Stimulated activated CD4-positive, alpha-beta T cell treated with anti-CD3 and anti-CD28 coated beads, Interleukin-2, amount 100 ng/mL, for 48 hours (primary cell): ENCODE results near the gene NPAS3.
"Not testable (repeated sequence)": the region's sequence is repeated elsewhere in the genome, so short reads cannot be mapped to it uniquely, and the experiment has no call there.

Source experiments
- DNase-seq, 2 donors: peaks; one replicate each; pipeline ENCODE4 v3.0.0-alpha.2; 2020

NPAS3 gene

DNA sequence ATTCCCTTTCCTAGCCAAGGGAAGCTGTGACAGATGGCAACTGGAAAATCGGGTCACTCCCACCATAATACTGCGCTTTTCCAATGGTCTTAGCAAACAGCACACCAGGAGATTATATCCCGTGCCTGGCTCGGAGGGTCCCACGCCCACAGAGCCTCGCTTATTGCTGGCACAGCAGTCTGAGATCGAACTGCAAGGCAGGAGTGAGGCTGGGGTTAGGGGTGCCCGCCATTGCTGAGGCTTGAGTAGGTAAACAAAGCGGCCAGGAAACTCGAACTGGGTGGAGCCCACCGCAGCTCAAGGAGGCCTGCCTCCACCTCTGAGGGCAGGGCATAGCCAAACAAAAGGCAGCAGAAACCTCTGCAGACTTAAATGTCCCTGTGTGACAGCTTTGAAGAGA lies 149.6 kb downstream of the NPAS3 start:
- DNase-seq: not testable (repeated sequence)

DNA sequence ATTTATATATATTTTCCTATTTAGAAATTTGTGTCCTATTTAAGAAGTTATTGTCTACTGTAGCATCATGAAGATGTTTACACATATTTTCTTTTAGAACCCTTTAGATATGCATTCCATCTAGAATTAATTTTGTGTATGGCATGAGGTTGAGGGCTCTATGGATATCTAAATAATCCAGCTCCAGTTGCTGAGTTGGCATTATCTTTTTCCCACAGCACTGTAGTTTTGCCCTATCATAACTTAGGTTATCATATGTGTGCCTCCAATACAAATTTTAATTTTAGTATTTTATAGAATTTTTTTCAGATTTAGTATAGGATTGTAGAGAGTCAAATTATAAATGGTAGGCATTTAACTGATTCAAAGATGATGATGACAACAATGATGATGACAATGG lies 159.3 kb downstream of the NPAS3 start:
- no peak for DNase-seq

DNA sequence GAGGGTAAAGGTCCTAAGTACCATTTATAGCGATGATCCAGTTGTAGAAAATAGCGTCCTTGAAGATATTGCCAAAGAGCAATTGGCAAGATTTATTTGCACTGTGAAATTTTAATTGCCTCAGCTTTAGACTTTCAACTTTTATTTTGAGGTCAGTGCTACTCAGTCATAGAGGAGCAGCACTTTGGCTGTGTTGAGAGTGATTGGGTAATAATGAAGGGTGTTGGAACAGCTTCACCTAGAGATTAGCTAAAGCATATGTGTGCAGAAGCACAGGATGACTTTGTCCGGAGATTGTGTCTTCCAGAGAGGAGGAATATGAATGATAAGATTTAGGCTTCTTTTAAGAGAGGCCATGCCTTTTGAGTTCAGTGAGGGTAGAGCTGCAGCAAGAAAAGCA lies 164.8 kb downstream of the NPAS3 start:
- no peak for DNase-seq

DNA sequence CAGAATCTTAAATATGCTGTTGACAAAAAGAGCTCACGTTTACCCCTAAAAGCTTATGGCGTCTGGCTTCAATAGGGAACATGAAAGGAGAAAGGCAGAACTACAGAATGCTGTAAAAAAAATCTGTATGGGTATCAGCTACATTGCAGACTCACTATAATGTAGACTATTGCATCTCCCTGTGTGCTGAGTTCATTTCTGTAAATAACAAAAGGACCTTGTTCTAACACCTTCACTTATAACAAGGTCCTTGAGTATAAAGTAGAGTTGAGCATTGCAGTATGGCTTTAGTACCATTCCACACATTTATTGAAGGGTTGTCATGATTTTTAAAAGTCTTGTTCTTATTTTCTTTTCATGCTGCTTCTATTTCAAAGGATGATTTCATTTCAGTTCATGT lies 165.3 kb downstream of the NPAS3 start:
- no peak for DNase-seq

DNA sequence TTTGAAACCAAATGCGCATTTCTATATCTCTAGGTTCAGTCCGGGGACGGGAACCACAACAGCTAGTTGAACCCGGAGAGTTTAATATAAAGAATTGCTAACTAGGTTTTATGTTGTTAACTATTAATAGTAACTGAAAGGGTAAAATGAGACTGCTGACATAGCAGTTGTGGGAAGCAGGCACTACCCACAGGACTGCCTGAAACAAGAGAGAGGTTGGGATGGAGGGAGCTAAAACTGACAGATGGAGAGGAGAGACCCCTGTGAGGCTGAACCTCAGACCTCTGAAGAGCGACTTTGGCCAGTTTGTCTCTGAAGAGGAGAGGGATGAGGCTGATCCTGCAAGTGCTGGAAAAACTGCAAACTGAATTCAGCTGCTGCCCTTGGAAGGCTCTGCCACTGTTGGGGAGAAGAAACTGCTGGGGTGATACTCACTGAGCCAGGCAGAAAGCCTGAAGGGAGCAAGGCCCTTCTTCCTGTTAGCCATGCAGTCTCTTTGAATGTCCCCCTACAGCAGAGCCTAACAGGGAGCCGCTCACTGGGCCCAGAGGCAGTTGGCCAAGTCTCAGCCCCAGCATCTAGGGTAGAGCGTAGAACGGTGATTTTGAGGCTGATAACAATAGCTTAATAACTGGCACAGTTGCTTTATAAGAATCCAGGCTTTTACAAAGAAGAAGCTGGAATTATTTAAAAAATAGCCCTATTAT lies 172.2 kb downstream of the NPAS3 start:
- no peak for DNase-seq

DNA sequence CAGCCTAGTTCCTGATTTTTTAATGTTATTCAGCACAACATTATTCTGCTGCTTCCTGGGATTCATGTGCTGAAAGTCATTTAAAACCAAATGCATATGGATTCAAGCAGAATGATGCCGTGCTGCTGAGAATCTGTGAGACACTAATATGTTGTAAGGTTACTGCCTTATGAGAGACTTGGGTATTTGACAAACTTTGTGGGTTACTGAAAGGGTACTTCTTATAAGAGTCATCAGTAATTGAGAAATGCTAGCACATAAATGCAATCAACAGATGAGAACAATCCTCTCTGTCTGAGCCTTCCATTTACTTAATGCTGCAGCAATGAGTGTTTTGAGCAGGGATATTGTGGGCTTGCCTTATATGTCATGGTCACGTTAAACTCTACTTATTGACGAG lies 175.7 kb downstream of the NPAS3 start:
- no peak for DNase-seq

DNA sequence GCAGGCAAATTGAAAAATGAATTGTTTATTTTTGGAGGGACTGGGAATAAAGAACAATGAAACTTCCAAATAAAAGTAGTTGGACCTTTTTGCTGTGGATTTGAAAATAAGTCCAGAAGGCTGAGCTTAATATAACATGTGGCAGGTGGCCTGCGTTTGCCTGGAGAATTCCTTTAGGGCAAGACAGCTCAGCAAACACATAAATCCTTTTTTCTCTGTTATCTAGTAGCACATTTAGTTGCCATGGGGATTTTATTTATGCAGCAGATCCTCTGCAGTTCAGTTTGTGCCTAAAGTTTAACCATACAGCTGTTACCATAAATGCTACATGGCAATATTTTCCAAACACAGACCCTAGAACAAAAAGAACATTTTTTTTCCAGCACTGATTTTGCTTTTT lies 180.0 kb downstream of the NPAS3 start:
- no peak for DNase-seq

DNA sequence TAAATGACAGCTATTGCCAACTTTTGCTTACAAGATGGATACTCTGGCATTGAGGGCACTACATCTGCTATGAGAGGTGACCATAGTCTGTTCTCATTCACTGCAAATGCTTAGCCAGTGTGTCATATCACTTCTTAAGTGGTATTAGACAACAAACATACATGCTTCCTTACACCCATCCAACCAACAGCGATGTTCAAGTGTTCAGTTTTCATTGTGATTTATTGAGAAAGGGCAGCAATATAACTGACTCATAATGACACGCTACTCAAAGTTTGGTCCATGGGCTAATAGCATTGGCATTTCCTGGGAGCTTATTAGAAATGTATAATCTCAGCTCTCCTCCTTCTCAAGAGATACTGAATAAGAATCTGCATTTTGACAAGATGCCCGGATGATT lies 181.7 kb downstream of the NPAS3 start:
- no peak for DNase-seq

DNA sequence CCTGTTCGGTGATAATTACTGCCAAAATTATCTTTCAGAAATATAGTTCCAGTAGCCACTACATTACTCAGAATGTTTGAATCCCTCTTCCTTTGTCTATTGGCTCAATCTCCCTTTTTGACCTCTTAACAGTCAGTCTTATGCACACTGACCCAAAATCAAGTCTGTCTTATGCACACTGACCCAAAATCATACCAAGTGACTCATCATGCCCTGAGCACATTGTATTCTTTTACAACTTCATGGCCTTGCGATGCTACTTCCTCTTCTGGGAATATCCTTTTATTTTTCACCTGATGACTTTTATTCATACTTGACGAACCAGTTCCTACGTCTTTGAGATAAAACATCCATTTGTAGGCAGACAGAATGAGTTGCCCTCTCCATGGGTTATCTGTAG lies 182.3 kb downstream of the NPAS3 start:
- no peak for DNase-seq

DNA sequence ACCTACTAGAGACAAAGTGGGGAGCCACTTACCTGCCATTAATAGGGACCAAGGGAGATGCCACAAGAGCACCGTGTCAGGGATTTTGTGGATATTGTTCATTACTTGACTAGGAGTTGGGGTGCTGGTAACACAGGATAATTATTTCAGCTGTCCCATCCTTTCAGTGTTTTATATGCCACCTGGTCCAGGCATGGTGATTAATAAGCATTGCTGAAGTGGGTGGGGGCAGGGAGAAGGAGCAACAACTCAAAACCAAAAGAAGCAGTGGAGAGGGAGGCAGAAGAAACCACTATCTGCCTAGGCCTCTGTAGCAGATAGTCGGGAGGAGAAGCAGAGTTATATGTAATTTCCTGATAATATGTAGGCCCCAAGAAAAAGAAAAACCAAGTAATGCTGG lies 184.6 kb downstream of the NPAS3 start:
- no peak for DNase-seq

DNA sequence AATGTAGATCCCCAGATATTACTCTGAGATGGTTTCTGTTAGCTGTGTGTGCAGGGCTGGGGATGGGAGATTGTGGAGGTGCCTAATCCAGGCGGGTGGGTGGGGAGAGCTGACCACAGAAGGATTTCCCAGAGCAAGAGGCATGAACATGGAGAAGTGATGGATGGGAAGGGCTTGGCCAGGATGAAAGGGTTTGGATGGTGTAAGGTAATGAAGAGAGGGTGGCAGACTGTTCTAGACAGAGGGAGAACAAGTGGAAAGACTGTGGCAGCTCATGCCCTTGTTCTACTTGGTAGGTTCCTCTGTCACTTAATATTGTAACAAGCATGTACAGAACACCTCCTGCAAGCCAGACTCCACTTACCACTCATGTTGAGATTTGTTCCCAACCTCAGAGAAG lies 187.8 kb downstream of the NPAS3 start:
- DNase-seq: no peak

DNA sequence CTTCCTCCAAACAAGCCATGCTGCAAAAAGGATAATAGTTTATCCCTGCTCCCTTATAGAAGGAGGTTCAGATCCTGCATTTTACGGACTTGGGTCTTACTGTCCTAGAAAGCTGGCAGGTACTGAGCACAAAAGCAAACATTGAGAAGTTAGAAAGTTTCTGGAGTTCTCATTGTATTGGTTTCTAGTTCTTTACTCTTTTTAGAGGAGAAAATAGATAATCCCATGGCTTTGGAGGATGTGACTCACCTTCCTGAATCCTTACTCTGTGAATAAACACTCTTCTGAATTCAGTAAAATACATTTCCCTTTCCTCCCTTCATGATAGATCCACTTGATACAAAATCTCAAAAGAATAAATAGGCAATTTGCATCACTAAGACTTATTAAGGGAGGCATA lies 188.9 kb downstream of the NPAS3 start:
- no peak for DNase-seq

DNA sequence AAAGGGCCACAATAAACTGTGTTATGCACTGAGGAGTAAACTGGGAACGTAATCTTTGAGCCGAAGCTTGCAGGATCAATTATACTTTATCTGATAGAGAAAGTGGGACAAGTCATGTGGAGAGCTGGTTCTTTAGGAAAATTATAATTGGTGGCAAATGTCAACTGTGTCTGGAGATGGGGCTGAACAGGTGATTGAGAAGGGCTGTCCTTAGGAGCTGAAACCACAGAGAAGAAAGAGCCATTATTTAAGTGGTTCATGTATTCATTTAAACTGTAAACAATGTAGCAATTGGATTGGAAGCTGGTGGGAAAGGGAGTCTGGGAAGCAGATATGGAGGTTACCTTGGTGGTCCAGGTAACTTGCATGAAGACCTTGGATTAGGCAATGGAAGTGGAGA lies 193.1 kb downstream of the NPAS3 start:
- DNase-seq: no peak

DNA sequence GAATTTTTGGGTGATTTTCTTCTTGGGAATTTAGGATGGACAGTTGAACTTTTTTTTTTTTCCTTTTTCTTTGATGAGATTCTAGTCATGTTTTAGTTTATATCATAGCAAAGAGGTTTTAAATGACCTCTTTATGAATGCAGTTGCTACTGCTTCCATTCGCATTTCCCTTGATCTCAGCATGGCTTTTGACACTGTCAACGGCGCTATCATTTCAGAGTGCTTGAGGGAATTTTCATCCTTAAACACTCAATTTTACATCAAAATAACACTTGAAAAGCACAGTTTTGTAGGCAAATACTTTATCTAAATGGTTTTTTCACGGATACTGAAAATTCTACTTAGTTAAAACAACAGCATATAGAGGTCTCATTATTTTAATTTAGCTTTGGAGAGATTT lies 195.5 kb downstream of the NPAS3 start:
- no peak for DNase-seq

DNA sequence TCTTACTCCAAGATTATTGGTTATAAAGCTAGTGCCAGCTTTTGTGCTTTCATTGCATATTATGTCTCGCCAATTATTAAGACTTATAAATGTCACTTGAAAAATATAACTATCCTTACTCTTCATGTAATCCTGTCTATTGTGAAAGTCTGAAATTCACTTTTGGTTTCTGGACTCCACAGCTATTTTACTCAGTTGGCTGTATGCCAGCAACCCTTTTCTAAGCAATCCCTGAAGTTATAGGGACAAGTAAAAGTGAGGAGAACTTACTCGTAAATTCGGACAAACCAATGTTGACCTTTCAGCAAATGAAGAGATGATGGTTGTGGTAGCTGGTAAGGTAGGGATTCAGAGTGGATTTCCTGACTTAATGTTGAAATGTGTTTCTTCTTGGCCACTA lies 196.3 kb downstream of the NPAS3 start:
- DNase-seq: no peak

DNA sequence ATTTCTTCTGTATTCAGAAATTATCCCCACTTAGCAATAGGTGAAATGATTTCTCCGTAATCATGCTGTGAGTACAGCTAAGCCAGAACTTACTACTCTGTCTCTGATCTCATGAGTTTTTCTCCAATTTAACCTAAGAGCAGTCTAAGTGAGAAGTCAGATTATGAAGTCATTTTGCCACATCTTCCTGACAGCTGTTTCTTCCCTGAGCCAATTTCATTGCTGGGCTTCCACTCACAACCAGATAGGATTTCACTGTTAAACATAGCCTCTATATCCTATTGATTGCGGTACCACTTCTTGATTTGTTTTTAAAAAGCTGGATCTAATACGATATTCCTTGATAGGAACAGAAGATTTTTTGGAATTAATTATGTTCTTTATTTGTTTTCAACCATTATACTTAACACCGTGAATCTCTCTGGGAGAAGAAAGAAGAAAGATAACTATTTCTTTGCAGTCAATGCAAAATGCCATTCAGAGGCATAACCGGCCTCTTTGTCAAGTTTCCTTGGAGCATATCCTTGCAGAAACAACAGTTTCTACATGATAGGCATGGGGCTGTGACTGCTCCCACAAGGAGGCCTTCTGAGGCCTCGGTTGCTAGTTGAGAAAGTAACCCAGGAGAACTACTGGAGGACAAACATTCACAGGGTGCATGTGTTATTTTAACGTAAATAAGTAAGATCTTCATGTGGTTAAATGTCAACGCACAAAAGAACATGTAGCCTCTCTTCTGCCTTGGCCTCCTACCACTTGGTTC lies 212.2 kb downstream of the NPAS3 start:
- no peak for DNase-seq

DNA sequence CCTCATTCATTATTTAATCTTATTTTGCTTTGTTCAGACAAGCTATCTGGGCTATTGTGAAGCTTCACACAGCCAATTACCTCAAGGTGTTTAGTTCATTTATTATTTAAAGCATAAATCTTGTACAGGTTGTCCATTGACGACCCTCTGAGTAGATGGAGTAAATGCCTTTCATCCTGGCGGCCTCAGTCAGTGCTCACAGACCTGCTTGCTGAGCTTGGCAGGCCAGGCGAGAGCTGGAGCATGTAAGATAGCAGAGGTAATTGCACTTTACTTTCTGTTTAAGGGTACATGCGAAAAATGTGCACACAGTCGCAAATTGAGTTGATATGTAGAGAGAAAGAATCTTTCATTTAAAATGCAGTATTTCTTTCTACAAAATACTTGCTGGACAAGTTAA lies 224.4 kb downstream of the NPAS3 start:
- no peak for DNase-seq

DNA sequence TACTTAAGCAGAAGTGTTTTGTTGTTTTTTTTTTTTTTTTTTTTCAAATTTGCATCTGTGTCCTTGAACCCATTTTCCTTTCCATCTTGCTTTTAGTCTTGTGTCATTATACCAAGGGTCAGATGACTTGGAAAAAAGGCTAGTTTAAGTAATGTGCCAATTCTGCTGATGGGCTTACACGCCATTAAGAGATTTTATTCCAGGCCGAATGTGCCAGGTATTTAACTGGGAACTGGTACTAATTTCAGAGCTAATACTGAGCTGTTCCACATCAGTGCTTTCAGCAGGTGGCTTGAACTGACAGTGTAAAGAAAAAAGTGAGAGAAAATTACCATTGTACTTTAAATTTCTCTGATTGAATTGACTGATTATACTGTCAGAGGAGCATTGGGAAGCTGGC lies 224.9 kb downstream of the NPAS3 start:
- no peak for DNase-seq

DNA sequence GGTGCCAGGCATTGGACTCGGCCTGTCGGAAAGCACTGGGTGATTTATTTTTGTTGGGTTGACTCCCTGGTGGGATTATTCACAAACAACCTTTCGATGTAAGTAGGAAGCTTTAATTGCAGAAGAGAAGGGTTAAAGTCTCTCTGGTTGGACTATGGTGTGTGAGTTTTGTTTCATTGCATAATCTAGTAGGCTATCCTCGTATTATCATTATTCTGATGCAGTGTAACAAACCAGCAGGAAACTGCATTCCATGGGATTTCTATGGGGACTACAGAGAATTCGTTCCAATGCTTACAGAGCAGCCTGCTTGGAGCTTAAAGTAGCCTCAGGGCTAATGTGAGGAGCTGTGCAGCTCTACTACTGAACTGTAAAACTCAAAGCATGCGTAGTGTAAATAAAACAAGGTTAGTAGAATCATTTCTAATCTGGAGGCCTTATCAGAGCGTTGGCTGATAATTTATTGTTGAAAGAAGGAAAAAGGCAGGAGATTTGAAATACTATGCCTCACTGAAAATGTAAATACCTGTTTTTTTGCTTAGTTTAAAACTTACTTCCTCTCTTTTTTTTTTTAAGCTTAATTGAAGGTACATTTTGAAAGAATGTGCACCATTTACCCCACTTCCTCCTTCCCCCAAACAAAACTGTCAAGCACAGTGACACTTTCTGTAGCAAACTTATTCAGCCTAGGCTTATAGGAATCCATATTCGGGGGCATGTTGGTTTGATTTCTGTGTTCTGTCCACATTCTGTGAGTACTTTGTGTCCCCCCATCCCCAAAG lies 226.7 kb downstream of the NPAS3 start:
- DNase-seq: no peak

DNA sequence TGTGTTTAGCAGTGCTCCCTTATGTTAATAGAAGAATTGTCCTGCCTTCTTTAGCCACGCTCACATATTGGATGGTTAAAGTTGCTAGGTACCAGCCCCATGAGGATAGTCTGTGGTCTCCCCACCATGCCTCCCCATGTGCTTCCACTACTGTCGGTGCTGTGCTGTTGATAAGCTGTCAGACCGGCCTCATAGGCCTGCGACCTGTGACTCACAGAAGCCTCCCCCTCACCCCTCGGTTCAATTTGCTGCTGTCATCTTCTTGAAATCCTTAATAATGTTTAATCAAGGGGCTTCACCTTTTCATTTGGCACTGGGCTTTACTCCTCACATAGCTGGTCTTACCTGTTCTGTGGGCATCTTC lies 227.2 kb downstream of the NPAS3 start:
- DNase-seq: no peak

DNA sequence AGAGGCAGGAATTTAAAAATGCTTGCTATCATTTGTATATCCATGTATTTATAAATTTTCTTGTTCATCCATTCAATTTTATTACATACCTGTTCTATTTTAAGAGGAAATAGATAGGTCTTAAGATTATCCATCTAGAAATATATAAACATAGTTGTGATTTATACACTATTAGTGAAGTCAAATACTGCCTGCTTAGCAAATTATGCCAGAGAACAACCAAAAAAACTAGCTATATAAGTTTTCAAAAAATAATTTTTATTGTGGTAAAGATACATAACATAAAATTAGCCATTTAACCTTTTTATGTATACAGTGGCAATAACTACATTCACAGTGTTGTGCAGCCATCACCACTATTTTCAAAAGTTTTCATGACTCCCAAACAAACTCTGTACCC lies 237.3 kb downstream of the NPAS3 start:
- no peak for DNase-seq

DNA sequence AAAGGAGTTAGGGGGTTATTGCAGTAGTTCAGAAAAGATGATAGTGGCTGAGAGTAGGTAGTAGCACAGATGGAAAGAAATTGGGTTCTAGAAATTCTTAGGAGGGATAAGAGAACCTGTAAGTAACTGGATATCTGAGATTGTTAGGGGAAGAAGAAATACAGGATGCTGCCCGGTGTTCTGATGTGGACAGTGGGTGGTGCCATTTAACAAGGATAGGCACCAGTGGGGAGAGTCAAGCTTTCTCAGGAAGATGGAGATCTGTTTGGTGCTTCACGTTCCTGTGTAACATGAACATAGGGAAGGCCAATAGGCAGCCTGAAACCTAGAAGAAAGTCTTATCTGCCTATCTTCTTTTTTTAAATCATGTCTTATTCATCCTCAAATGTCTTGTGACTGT lies 245.9 kb downstream of the NPAS3 start:
- DNase-seq: no peak

DNA sequence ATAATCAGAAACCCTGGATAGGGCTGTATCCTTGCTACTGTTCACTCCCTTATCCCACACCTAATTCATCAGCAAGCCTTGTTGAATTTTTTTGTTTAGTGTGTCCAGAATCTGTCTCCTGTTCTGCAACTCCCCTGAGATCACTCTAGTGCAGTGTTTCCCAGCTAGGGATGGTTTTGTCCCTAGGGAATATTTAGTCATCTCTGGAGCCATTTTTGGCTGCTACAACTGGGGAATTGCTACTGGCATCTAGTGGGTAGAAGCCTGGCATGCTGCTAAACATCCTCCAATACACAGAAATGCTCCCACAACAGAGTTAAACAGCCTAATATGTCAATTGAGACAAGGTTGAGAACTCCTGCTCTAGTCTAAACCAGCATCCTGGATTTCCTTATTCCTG lies 248.0 kb downstream of the NPAS3 start:
- no peak for DNase-seq

DNA sequence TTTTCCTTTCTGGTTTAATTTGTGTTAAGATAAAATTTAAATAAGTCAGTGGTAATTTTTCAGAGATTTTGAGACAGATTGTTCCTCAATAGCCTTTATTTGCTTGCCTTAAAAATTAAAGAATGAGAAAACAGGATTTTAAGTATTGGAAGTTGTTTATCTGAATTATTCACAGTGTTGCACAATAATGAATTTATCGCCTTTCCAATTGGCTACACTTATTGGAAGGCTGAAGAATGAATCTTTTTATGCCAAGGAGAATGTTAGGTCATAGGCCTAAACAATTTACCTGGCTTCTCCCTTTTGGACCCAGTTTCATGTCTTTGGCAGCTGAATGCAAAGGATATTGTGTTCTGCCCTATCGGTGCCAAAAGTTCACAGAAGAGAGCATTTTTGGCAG lies 250.2 kb downstream of the NPAS3 start:
- no peak for DNase-seq
